Measurements from ENCODE around the gene USP28. TPM values are rescaled to one million over a fixed set of nuclear protein-coding genes. Genes with fewer than 3 reads are reported as not detected.

The USP28 gene
- total and polyA plus RNA-seq, 2 donors (not counting 1 experiment from before 2014, with no cell fraction given) = 22.4 to 37.7 TPM

- Histone ChIP-seq H3K4me3 (replicated peaks in 1 of 4; ENCODE audit: control extremely low read depth in 1 of 4, insufficient read depth in 1 of 4, low read depth in 3 of 4, low read length in 4 of 4) (no peak overlapping the region), H3K4me2 (ENCODE audit: extremely low read depth, insufficient read depth, low read length) (no peak overlapping the region), H3K27me3 (ENCODE audit: control insufficient read depth, insufficient read depth, low read length) (no peaks in the 10 kb centered on the region), H2AFZ (ENCODE audit: low read length) (no peak overlapping the region), H3K27ac (ENCODE audit: insufficient read depth, low read length) (no peak overlapping the region), H3K9ac (ENCODE audit: insufficient read depth, low read length) (no peak overlapping the region), H3K36me3 (ENCODE audit: control insufficient read depth, insufficient read depth, low read length) (no peaks in the 10 kb centered on the region), H4K20me1 (ENCODE audit: control insufficient read depth, extremely low read depth, insufficient read depth, low read length) (no peaks in the 10 kb centered on the region), H3K4me1 (ENCODE audit: control insufficient read depth, extremely low read depth, insufficient read depth, low read length) (no peaks in the 10 kb centered on the region), H3K79me2 (ENCODE audit: control insufficient read depth, insufficient read depth, low read length) (no peaks in the 10 kb centered on the region), H3K9me3 (ENCODE audit: control insufficient read depth, insufficient read depth, low read depth, low read length) (no peaks in the 10 kb centered on the region)
- TF ChIP-seq CTCF (conservative IDR thresholded peaks at IDR 0.05 in 1 of 2, IDR thresholded peaks at IDR 0.05 in 1 of 2; ENCODE audit: low read depth in 1 of 2, low read length in 2 of 2) = no peak
- TF ChIP-seq EZH2 (IDR thresholded peaks at IDR 0.05; ENCODE audit: low read length, missing control alignments) = no peak
- no peak for DNase-seq (ENCODE audit: low read depth in 2 of 2)
These were observed 18.2 kb downstream of the USP28 start for GRCh38 chr11:113856966-113857759.

- no peak overlapping the region for H3K27ac ChIP-seq (ENCODE audit: insufficient read depth, low read length)
- no peaks in the 10 kb centered on the region for H3K27me3 ChIP-seq (ENCODE audit: control insufficient read depth, insufficient read depth, low read length)
- DNase-seq (ENCODE audit: low read depth in 2 of 2) = no peak
- H2AFZ ChIP-seq (ENCODE audit: low read length) = no peak overlapping the region
- H4K20me1 ChIP-seq (ENCODE audit: control insufficient read depth, extremely low read depth, insufficient read depth, low read length) = no peaks in the 10 kb centered on the region
- no peaks in the 10 kb centered on the region for H3K9me3 ChIP-seq (ENCODE audit: control insufficient read depth, insufficient read depth, low read depth, low read length)
- H3K4me1 ChIP-seq (ENCODE audit: control insufficient read depth, extremely low read depth, insufficient read depth, low read length) = no peaks in the 10 kb centered on the region
- H3K9ac ChIP-seq (ENCODE audit: insufficient read depth, low read length) = no peak overlapping the region
- H3K4me2 ChIP-seq (ENCODE audit: extremely low read depth, insufficient read depth, low read length) = no peak overlapping the region
- H3K79me2 ChIP-seq (ENCODE audit: control insufficient read depth, insufficient read depth, low read length) = no peaks in the 10 kb centered on the region
- no peaks in the 10 kb centered on the region for H3K36me3 ChIP-seq (ENCODE audit: control insufficient read depth, insufficient read depth, low read length)
- TF ChIP-seq EZH2 (IDR thresholded peaks at IDR 0.05; ENCODE audit: low read length, missing control alignments) (no peak), CTCF (conservative IDR thresholded peaks at IDR 0.05 in 1 of 2, IDR thresholded peaks at IDR 0.05 in 1 of 2; ENCODE audit: low read depth in 1 of 2, low read length in 2 of 2) (no peak)
- H3K4me3 ChIP-seq (replicated peaks in 1 of 4; ENCODE audit: control extremely low read depth in 1 of 4, insufficient read depth in 1 of 4, low read depth in 3 of 4, low read length in 4 of 4) = no peak overlapping the region
These were observed 19.6 kb downstream of the USP28 start for GRCh38 chr11:113855803-113856202.

GRCh38 chr11:113850188-113850587 lies 25.2 kb downstream of the USP28 start:
- Histone ChIP-seq H3K27me3 (ENCODE audit: control insufficient read depth, insufficient read depth, low read length) (no peaks in the 10 kb centered on the region), H3K79me2 (ENCODE audit: control insufficient read depth, insufficient read depth, low read length) (no peaks in the 10 kb centered on the region), H3K9me3 (ENCODE audit: control insufficient read depth, insufficient read depth, low read depth, low read length) (no peaks in the 10 kb centered on the region), H3K4me1 (ENCODE audit: control insufficient read depth, extremely low read depth, insufficient read depth, low read length) (no peaks in the 10 kb centered on the region), H3K4me2 (ENCODE audit: extremely low read depth, insufficient read depth, low read length) (no peak overlapping the region), H2AFZ (ENCODE audit: low read length) (no peak overlapping the region), H4K20me1 (ENCODE audit: control insufficient read depth, extremely low read depth, insufficient read depth, low read length) (no peaks in the 10 kb centered on the region), H3K27ac (ENCODE audit: insufficient read depth, low read length) (no peak overlapping the region), H3K9ac (ENCODE audit: insufficient read depth, low read length) (no peak overlapping the region), H3K4me3 (replicated peaks in 1 of 4; ENCODE audit: control extremely low read depth in 1 of 4, insufficient read depth in 1 of 4, low read depth in 3 of 4, low read length in 4 of 4) (no peak overlapping the region), H3K36me3 (ENCODE audit: control insufficient read depth, insufficient read depth, low read length) (peaks cover 2% of the 10 kb centered on the region)
- no peak for DNase-seq (ENCODE audit: low read depth in 2 of 2)
- TF ChIP-seq CTCF (conservative IDR thresholded peaks at IDR 0.05 in 1 of 2, IDR thresholded peaks at IDR 0.05 in 1 of 2; ENCODE audit: low read depth in 1 of 2, low read length in 2 of 2) = no peak
- no peak for TF ChIP-seq EZH2 (IDR thresholded peaks at IDR 0.05; ENCODE audit: low read length, missing control alignments)
